ENCODE data around the gene ONECUT3. TPM values are rescaled to one million over a fixed set of nuclear protein-coding genes. Genes with fewer than 3 reads are reported as not detected.

The ONECUT3 gene
- total and polyA plus RNA-seq, 9 of the 15 experiments (the other 6 are each of a cell fraction or from before 2014, with no cell fraction given): not detected

DNA sequence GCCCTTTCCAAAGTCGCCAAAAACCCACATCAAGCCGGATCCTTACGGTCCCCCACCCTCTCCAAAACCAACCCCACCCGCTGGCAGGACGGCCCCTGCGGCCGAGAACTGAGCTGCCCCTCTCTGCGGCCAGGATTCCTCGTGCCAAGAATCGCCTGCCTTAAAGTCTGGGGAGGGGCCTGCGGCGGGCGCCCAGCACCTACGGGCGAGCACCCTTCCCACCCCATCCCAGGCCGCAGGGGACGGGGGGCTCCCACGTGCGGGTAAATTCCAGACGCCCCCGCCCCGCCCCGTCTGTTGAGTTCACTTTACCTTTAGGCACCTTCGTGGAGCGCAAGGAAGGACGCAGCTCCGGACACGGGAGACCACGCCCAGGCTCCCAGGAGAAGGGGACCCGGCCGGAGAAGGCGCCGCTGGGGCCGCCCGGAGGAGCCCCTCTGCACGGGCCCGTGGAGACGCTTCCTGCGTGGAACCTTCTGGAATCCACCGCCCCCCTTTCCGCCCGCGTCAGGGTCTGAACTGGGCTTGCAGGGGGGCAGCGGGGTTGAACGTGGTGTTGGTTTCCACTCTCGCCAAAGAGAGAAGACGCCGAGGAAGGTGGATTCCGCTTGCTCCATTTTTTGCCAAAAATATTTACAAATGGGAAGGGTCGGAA is 22.8 kb downstream of the ONECUT3 start (continued):
- TF ChIP-seq, protein P1, sequence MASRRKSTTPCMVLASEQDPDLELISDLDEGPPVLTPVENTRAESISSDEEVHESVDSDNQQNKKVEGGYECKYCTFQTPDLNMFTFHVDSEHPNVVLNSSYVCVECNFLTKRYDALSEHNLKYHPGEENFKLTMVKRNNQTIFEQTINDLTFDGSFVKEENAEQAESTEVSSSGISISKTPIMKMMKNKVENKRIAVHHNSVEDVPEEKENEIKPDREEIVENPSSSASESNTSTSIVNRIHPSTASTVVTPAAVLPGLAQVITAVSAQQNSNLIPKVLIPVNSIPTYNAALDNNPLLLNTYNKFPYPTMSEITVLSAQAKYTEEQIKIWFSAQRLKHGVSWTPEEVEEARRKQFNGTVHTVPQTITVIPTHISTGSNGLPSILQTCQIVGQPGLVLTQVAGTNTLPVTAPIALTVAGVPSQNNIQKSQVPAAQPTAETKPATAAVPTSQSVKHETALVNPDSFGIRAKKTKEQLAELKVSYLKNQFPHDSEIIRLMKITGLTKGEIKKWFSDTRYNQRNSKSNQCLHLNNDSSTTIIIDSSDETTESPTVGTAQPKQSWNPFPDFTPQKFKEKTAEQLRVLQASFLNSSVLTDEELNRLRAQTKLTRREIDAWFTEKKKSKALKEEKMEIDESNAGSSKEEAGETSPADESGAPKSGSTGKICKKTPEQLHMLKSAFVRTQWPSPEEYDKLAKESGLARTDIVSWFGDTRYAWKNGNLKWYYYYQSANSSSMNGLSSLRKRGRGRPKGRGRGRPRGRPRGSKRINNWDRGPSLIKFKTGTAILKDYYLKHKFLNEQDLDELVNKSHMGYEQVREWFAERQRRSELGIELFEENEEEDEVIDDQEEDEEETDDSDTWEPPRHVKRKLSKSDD (conservative IDR thresholded peaks at IDR 0.05; ENCODE audit: low read length): no peak
- TF ChIP-seq, protein P2, sequence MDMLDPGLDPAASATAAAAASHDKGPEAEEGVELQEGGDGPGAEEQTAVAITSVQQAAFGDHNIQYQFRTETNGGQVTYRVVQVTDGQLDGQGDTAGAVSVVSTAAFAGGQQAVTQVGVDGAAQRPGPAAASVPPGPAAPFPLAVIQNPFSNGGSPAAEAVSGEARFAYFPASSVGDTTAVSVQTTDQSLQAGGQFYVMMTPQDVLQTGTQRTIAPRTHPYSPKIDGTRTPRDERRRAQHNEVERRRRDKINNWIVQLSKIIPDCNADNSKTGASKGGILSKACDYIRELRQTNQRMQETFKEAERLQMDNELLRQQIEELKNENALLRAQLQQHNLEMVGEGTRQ (CRISPR knock-in tag; IDR thresholded peaks at IDR 0.05): no peak
- no peak for TF ChIP-seq ATF1 (CRISPR knock-in tag; IDR thresholded peaks at IDR 0.05)
- no peak for TF ChIP-seq ATF1 (tag; IDR thresholded peaks at IDR 0.05)
- TF ChIP-seq MTA2 (IDR thresholded peaks at IDR 0.05; ENCODE audit: low read depth): no peak
- TF ChIP-seq, protein P3, sequence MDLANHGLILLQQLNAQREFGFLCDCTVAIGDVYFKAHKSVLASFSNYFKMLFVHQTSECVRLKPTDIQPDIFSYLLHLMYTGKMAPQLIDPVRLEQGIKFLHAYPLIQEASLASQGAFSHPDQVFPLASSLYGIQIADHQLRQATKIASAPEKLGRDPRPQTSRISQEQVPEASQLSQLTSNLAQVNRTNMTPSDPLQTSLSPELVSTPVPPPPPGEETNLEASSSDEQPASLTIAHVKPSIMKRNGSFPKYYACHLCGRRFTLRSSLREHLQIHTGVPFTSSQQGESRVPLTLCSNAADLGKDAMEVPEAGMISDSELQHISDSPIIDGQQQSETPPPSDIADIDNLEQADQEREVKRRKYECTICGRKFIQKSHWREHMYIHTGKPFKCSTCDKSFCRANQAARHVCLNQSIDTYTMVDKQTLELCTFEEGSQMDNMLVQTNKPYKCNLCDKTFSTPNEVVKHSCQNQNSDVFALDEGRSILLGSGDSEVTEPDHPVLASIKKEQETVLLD (IDR thresholded peaks at IDR 0.05): no peak
- no peak for TF ChIP-seq ZNF143 (CRISPR knock-in tag; IDR thresholded peaks at IDR 0.05)
- no peak for TF ChIP-seq PHF8 (IDR thresholded peaks at IDR 0.05; ENCODE audit: borderline replicate concordance, low read length)
- TF ChIP-seq SMARCE1 (IDR thresholded peaks at IDR 0.05): no peak
- TF ChIP-seq, protein P4, sequence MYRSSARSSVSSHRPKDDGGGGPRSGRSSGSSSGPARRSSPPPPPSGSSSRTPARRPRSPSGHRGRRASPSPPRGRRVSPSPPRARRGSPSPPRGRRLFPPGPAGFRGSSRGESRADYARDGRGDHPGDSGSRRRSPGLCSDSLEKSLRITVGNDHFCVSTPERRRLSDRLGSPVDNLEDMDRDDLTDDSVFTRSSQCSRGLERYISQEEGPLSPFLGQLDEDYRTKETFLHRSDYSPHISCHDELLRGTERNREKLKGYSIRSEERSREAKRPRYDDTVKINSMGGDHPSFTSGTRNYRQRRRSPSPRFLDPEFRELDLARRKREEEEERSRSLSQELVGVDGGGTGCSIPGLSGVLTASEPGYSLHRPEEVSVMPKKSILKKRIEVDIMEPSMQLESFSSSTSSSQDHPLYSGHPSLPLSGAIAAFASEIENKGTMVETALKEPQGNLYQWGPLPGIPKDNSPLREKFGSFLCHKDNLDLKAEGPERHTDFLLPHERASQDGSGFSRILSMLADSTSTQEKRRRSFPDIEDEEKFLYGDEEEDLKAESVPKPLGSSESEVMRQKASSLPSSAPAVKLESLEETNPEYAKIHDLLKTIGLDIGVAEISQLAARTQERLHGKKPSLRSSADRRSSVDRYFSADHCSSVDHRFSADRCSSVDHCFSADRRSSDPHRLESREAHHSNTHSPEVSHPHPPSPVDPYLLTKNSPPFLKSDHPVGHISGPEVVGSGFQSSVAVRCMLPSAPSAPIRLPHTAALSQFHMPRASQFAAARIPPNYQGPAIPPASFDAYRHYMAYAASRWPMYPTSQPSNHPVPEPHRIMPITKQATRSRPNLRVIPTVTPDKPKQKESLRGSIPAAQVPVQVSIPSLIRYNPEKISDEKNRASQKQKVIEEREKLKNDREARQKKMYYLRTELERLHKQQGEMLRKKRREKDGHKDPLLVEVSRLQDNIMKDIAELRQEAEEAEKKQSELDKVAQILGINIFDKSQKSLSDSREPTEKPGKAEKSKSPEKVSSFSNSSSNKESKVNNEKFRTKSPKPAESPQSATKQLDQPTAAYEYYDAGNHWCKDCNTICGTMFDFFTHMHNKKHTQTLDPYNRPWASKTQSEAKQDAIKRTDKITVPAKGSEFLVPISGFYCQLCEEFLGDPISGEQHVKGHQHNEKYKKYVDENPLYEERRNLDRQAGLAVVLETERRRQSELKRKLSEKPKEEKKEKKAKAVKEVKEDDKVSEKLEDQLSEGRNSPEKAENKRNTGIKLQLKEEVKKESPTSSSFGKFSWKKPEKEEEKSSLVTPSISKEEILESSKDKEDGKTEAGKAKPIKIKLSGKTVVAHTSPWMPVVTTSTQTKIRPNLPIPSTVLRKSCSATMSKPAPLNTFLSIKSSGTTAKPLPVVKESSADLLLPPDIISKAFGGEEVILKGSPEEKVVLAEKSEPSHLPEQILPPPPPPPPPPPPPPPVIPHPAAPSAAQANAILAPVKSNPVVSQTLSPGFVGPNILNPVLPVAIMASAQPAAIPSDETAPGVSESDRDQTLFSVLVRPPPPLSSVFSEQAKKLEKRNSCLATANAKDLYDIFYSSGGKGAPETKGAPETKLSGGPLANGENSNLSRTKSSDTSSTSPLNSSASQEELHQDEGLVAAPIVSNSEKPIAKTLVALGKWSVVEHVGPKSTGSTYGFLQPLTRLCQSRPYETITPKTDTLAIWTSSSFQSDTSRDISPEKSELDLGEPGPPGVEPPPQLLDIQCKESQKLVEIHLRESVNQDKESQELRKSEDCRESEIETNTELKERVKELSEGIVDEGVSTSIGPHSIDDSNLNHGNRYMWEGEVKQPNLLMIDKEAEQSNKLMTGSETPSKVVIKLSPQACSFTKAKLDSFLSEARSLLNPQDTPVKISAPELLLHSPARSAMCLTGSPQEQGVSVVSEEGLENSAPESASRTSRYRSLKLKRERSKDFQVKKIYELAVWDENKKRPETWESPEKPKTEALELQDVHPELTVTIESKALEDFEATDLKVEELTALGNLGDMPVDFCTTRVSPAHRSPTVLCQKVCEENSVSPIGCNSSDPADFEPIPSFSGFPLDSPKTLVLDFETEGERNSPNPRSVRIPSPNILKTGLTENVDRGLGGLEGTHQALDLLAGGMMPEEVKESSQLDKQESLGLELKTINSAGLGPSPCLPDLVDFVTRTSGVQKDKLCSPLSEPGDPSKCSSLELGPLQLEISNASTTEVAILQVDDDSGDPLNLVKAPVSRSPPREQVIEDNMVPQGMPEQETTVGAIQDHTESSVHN (IDR thresholded peaks at IDR 0.05; ENCODE audit: borderline replicate concordance in 1 of 2, low read depth in 1 of 2): no peak
